Panc1 (cell line): ENCODE data around the gene SMIM11. TPM values are rescaled to one million over a fixed set of nuclear protein-coding genes. Genes with fewer than 3 reads are reported as not detected.

Experiments
- ATAC-seq: fragments of 200-7000 bp; cut with Tn5 transposase; 2 replicates; pipeline ENCODE4 v1.9.1; 2020; ENCODE audit warnings: mild to moderate bottlenecking, moderate library complexity
- BruUV-seq: library from RNA; stranded (reverse); fragments of 400-500 nt; replicated peaks from 2 replicates; lab custom pipeline; 2021; lab: Mats Ljungman, UMichigan
- CTCF ChIA-PET: fragments of 300-600 bp; sonication (Branson Sonifier 250); formaldehyde crosslinking; loops from one replicate; lab custom pipeline; 2022; ENCODE audit warnings: antibody characterized with exemption; lab: Charles Lee
- POLR2A ChIA-PET: fragments of 300-600 bp; sonication (Branson Sonifier 250); formaldehyde crosslinking; loops from one replicate; lab custom pipeline; 2022; ENCODE audit warnings: antibody characterized with exemption; lab: Charles Lee
- DNase-seq: peaks from one replicate; pipeline ENCODE4 v3.0.0-alpha.2; 2010; ENCODE audit warnings: low read depth, low spot score
- H3K27ac ChIP-seq: 2 replicates; pipeline ENCODE4 v1.5.1; 2011; ENCODE audit warnings: mild to moderate bottlenecking, low read length, inconsistent platforms
- H3K27me3 ChIP-seq: fragments of 200-500 bp; sonication (Bioruptor generic); 2 replicates; pipeline ENCODE4 v1.6.0; 2014; ENCODE audit warnings: low read length, inconsistent platforms; ENCODE audit not compliant: control insufficient read depth, insufficient read depth
- H3K36me3 ChIP-seq: fragments of 200-500 bp; sonication (Bioruptor generic); 2 replicates; pipeline ENCODE4 v1.5.1; 2014; ENCODE audit warnings: inconsistent platforms, mild to moderate bottlenecking, low read length, moderate library complexity; ENCODE audit not compliant: control insufficient read depth, insufficient read depth
- H3K4me1 ChIP-seq: 2 replicates; pipeline ENCODE4 v1.5.1; 2011; ENCODE audit warnings: inconsistent platforms, mild to moderate bottlenecking, low read length, moderate library complexity; ENCODE audit not compliant: control insufficient read depth, insufficient read depth
- H3K4me3 ChIP-seq, 2 experiments: 2 replicates each; pipeline ENCODE4 v1.5.1; 2011 to 2012; ENCODE audit warnings: low read depth in 2 of 2, low read length in 2 of 2, mild to moderate bottlenecking in 2 of 2, inconsistent platforms in 1 of 2, moderate library complexity in 1 of 2
- H3K9me3 ChIP-seq: fragments of 200-500 bp; sonication (Bioruptor generic); 2 replicates; pipeline ENCODE4 v1.5.1; 2014; ENCODE audit warnings: low read depth, mild to moderate bottlenecking, inconsistent platforms, low read length, moderate library complexity; ENCODE audit not compliant: control insufficient read depth, insufficient read depth
- CTCF ChIP-seq: fragments of 450-650 bp; IDR thresholded peaks from 2 replicates; pipeline ENCODE4 v1.5.1; 2017; ENCODE audit warnings: mild to moderate bottlenecking
- POLR2AphosphoS5 ChIP-seq: IDR thresholded peaks from 2 replicates; pipeline ENCODE4 v1.6.1; 2012; ENCODE audit warnings: mild to moderate bottlenecking, low read depth, low read length, moderate library complexity
- REST ChIP-seq, 2 experiments: IDR thresholded peaks; 2 replicates each; pipeline ENCODE4 v1.6.1; 2011 to 2012; ENCODE audit warnings: low read depth in 2 of 2, control low read depth in 1 of 2, low read length in 1 of 2, mild to moderate bottlenecking in 1 of 2, moderate library complexity in 1 of 2; ENCODE audit not compliant: insufficient read depth in 1 of 2
- SIN3A ChIP-seq: IDR thresholded peaks from 2 replicates; pipeline ENCODE4 v1.6.1; 2012; ENCODE audit warnings: low read depth, mild to moderate bottlenecking, low read length, moderate library complexity, borderline replicate concordance; ENCODE audit not compliant: insufficient read depth
- TCF7L2 ChIP-seq: IDR thresholded peaks from 2 replicates; pipeline ENCODE4 v1.6.1; 2011; ENCODE audit warnings: mild to moderate bottlenecking, low read depth, low read length, inconsistent platforms
- in situ Hi-C: cut with HindIII; loops from 2 replicates; pipeline ENCODE4 v1.10.0; 2016; ENCODE audit warnings: low sequenced_read_pairs, low pct_unique_long_range_greater_than_20kb
- intact Hi-C: fragments of 100-400 bp; cut with micrococcal nuclease; formaldehyde crosslinking; loops from one replicate; pipeline ENCODE4 v1.10.0; 2022; ENCODE audit not compliant: unreplicated experiment
- total RNA-seq: library from RNA; stranded (reverse); gene quantifications from one replicate; pipeline ENCODE4 v1.2.1, GENCODE V29; 2021; ENCODE audit not compliant: unreplicated experiment

Gene SMIM11
- total RNA-seq, 1 experiment from 2014 or later: 17.1 TPM

GRCh38 chr21:34345892-34346291 is 29.4 kb upstream of the SMIM11 start:
- no TSS peak for BruUV-seq
- H3K4me1 ChIP-seq: no peaks in the 10 kb centered on the region
- H3K9me3 ChIP-seq: no peaks in the 10 kb centered on the region
- no peak for ATAC-seq
- no peak overlapping the region for H3K4me3 ChIP-seq
- TF ChIP-seq POLR2AphosphoS5: no peak
- TF ChIP-seq SIN3A: no peak
- no peak for TF ChIP-seq TCF7L2
- no peak for TF ChIP-seq CTCF
- no peak for TF ChIP-seq REST (IDR thresholded peaks at IDR 0.05; ENCODE audit: insufficient read depth in 1 of 2, low read depth in 2 of 2, low read length in 1 of 2)
- no peaks in the 10 kb centered on the region for H3K27me3 ChIP-seq
- H3K36me3 ChIP-seq: no peaks in the 10 kb centered on the region
- intact Hi-C loops (no loop called here), in situ Hi-C loops (no loop called here)
- ChIA-PET POLR2A (no interaction called here), CTCF (no interaction called here)
- no peak overlapping the region for H3K27ac ChIP-seq
- no peak for DNase-seq

- Histone ChIP-seq H3K36me3 (no peaks in the 10 kb centered on the region), H3K4me1 (no peaks in the 10 kb centered on the region), H3K27me3 (no peaks in the 10 kb centered on the region), H3K27ac (no peak overlapping the region), H3K9me3 (no peaks in the 10 kb centered on the region), H3K4me3 (no peak overlapping the region)
- no peak for TF ChIP-seq TCF7L2
- TF ChIP-seq POLR2AphosphoS5: no peak
- TF ChIP-seq CTCF: no peak
- TF ChIP-seq REST (IDR thresholded peaks at IDR 0.05; ENCODE audit: insufficient read depth in 1 of 2, low read depth in 2 of 2, low read length in 1 of 2): no peak
- no peak for TF ChIP-seq SIN3A
- in situ Hi-C loops: no loop called here
- DNase-seq: no peak
- CTCF ChIA-PET: no interaction called here
- intact Hi-C loops: loop anchor here (1.0 kb wide), 1 partner anchor 425 kb away; no protein-coding TSS in a partner anchor
- BruUV-seq: no TSS peak
- POLR2A ChIA-PET: interaction anchor here (0.6 kb wide), 1 partner anchor 411 kb away, joined by 6 read pairs; no protein-coding TSS in a partner anchor
- ATAC-seq: no peak
Measured at GRCh38 chr21:34348890-34349519, 26.3 kb upstream of the SMIM11 start.
